GM18505 (cell line): Measurements from ENCODE around the gene RASA4B.
"Not testable (repeated sequence)": the region's sequence is repeated elsewhere in the genome, so short reads cannot be mapped to it uniquely, and the experiment has no call there.

Experiments
- ATAC-seq: cut with Tn5 transposase; IDR thresholded peaks from one replicate; pipeline ENCODE4 v1.9.1; 2021; ENCODE audit not compliant: unreplicated experiment
- POLR2A ChIP-seq: IDR thresholded peaks from 4 replicates; pipeline ENCODE4 v1.6.1; 2011; ENCODE audit warnings: borderline replicate concordance; ENCODE audit not compliant: insufficient read depth, insufficient read length; ENCODE audit errors: extremely low read depth

The RASA4B gene

DNA sequence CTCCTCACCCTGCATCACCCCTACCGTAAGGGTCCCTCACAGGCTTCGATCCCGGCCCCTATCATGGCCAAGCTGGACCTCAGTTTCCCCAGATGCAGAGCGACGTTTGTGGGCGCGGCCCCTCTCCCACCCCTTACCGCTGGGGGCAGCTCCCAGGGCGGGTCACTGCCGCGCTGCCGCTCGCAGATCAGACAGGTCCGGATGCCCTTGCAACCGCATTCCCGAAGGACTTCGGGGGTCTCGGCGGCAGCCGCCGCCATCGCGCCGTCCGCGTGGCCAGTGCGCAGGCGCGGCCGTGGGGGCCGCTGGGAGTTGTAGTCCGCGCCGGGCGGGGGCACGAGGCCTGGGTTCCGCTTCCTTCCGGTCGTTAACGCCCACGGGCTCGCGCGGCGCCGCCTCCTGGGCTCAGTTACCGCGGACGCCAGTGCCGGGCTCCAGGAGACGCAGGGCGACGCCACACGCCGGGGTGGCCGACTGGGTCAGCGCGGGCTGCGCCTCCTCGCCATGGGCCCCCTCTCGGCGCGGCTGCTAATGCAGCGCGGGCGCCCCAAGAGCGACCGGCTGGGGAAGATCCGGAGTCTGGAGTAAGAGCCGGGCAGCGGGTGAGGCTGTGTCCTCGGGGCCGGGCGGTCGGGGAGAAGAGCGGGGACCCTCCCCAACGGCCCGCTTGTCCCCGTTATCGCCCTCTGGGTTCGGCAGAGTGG, 52.8 kb downstream of the RASA4B start, which contains the start of the genes ALKBH4 and LRWD1:
ALKBH4 (minus strand) TSS at position 287 of the 704 bp plus-strand sequence; CDS start at position 260, 27 bp downstream.
LRWD1 (plus strand) TSS at position 408 of the 704 bp plus-strand sequence; CDS start at position 505, 97 bp downstream.
- peak; percentile 84 for TF ChIP-seq POLR2A
- ATAC-seq, result peak; percentile 86

DNA sequence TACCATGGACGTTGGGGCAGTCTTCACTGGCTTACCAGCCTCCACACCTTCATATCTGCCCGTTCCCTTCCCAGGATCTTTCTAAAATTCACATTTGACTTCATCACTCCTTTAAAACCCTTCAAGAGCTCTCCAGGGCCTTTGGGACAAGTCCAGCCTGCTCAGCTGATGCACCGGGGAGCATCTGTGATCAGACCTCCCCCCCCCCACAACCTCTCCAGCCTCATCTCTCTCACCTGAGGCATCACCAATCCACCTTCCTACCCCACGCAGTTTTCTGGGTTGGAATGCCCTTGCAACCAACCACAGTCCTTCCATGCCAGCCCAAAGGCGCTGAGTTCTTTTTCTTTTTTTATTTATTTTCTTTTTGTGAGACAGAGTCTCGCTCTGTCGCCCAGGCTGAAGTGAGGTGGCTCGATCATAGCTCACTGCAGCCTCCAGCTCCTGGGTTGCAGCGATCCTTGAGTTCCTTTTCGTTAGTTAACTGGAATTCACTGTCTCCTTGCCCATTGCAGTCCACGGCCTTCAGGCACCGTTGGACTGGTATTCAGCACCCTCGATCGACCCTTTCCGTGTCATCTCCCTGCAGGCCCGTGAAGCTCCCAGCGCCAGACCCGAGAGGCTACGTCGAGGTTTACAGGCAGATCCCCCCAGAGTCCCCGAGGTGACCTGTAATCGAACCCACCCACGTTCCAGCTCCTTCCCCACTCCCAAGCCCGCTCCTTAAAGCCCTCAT, 53.6 kb downstream of the RASA4B start:
- no peak for ATAC-seq
- TF ChIP-seq POLR2A, result no peak

DNA sequence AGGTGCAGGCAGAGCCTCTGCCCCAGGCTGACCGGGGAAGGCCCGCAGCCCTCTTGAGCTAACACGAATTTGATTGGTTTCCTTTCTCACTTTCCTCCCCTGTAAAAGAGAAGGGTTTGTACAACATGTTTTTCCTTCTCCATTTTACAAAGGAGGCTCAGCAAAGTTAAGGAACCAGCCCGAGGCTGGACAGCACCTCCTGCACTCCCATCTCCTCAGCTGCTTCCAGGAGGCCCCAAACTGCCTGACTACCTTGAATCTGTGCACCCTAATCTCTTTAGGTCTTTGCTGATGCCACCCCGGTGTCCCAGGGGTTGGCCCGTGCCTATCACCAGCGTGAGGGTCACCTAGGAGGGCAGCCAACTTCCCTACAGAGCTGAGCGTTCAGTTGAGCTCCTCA, 57.1 kb downstream of the RASA4B start:
- TF ChIP-seq POLR2A, result no peak
- ATAC-seq, result no peak

- TF ChIP-seq POLR2A, result no peak
- ATAC-seq, result no peak
Measured at GRCh38 chr7:102459221-102459844, 58.2 kb downstream of the RASA4B start.

DNA sequence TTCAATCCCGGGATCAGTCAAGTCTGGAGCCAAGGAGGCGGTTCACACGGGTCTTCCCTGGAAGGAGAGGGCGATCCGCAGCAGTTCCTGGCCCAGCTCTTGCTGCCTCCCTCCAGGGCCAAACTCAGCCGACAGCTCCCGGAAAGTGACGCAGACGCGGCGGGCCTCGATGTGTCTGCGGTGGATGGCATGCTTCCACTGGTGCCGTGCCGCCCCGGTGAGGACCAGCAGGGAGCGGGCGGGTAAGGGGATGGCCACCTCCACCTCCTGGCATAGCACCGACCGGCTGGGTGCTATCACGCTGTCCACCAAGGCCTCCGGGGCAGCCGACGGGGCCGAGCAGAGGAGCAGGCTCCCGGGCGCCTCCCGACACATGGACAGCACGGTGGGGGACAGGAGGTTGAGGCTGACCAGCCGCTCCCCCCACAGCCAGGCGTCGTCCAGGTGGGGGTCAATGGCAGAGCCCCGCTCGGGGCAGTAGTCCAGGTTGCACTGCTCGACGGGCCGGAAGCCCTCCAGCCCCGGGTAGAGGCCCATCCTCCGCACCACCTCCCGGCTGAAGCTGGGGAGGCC, 60.1 kb downstream of the RASA4B start:
- no peak for TF ChIP-seq POLR2A
- ATAC-seq, result no peak

GRCh38 chr7:102456327-102456726, 61.2 kb downstream of the RASA4B start:
- ATAC-seq, result no peak
- no peak for TF ChIP-seq POLR2A

GRCh38 chr7:102455596-102455995, 62.0 kb downstream of the RASA4B start:
- no peak for ATAC-seq
- TF ChIP-seq POLR2A, result no peak

- ATAC-seq, result not testable (repeated sequence)
Measured at GRCh38 chr7:102454932-102455331, 62.6 kb downstream of the RASA4B start.

- no peak for TF ChIP-seq POLR2A
- ATAC-seq, result no peak
Measured at GRCh38 chr7:102454468-102454867, 63.1 kb downstream of the RASA4B start.

DNA sequence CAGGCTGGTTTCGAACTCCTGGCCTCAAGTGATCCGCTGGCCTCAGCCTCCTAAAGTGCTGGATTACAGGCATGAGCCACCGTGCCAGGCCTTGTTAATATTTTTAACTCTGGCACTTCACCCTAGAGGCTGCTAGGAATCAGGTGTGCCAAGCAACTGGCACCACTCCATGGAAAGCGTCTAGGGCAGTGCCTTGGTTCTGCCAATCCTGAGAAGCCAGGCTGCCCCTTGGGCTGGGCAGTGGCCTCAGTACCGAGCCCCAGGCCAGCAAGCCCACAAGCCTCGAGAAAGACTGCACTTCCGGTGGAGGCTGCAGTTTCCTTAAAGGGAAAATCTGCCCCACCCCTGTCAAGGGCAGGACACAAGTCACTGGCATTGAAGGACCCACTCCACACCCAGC, 64.3 kb downstream of the RASA4B start:
- ATAC-seq, result no peak
- TF ChIP-seq POLR2A, result no peak

DNA sequence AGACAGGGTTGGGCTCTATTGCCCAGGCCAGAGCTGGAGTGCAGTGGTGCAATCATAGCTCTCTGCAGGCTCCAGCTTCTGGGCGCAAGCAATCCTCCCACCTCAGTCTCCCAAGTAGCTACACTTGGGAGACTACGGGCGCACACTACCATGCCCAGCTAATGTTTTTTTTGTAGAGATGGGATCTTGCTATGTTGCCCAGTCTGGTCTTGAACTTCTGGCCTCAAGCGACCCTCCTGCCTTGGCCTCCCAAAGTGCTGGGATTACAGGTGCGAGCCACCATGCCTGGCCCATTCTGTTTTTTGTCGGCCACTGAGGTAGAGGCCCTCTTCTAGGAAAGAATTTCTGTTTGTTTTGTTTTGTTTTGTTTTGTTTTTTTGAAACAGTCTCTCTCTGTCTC, 65.1 kb downstream of the RASA4B start:
- no peak for ATAC-seq
- TF ChIP-seq POLR2A, result no peak

DNA sequence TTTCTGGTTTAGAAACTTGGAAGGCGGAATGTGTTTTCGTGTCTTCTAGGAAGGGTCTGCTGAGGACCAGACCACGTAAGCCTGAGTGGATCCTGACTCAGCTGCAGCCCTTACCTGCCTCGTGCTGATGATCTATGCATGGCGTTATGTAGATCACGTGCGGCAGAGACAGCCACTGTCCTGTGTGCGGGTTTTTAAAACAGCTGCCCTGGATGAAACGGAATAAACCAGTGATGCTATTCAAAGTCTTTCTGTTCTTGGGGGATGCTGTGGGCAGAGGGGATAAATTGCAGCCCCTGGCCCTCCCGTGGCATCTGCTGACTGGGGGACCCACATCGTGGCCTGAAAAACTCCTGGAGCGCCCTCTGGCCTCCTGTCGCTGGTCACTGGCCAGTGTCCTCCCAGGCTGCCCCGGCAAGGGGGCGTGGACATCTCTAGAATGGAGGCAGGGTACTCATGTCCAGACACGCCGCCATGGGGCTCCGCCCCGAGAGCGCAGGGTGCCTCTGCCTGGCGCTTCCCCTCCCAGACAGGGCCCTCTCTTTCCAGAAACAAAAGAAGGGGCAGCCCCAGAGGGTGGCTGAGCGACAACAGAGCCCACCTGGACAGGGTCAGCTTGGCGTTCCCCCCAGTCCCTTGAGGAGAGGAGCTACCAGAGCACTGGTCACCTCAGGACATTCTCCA, 66.1 kb downstream of the RASA4B start:
- TF ChIP-seq POLR2A, result no peak
- no peak for ATAC-seq

GRCh38 chr7:102450242-102450641, 67.3 kb downstream of the RASA4B start:
- no peak for TF ChIP-seq POLR2A
- ATAC-seq, result peak; percentile 51

- no peak for TF ChIP-seq POLR2A
- ATAC-seq, result no peak
Measured at GRCh38 chr7:102449136-102449535, 68.4 kb downstream of the RASA4B start.

GRCh38 chr7:102447311-102447710, 70.3 kb downstream of the RASA4B start:
- ATAC-seq, result no peak
- TF ChIP-seq POLR2A, result no peak
